Ovary (tissue), 3 donors: Measurements from ENCODE around the gene GGT6.

ENCODE experiments used
- EP300 ChIP-seq: sonication (generic); formaldehyde crosslinking; IDR thresholded peaks from one replicate; pipeline ENCODE4 v1.6.1; 2017; ENCODE audit warnings: antibody characterized with exemption
- TF ChIP-seq, protein P1 (sequence below), 3 donors: fragments of 450-650 bp in 2 of 3; fragments of 200-600 bp in 1 of 3; IDR thresholded peaks; one replicate each; pipeline versions ENCODE4 v1.5.1 to v1.8.0; 2016 to 2022; ENCODE audit warnings: antibody characterized with exemption in 3 of 3, mild to moderate bottlenecking in 1 of 3
- donor health status: DM: no; HTN: no; CAD: no.

DNA sequence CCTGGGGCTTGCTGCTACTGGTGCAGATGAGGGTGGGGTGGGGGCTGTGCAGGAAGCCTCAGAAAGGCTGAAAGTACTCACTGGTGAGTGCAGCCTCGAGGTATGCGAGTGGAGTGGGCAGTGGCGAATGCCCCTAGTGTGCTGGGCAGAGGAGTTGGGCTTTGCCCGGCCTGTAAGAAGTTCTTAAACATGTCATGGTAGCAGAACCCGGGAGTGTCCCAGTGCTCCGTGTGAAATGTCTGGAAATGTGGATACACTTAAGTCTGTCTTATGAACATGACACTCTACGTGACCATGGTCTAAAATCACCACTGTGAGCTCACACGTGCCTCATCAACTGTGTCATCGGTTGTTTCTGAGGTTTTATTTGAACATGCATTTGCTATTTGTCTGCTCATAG lies 25.7 kb upstream of the GGT6 start:
- TF ChIP-seq, protein P1, sequence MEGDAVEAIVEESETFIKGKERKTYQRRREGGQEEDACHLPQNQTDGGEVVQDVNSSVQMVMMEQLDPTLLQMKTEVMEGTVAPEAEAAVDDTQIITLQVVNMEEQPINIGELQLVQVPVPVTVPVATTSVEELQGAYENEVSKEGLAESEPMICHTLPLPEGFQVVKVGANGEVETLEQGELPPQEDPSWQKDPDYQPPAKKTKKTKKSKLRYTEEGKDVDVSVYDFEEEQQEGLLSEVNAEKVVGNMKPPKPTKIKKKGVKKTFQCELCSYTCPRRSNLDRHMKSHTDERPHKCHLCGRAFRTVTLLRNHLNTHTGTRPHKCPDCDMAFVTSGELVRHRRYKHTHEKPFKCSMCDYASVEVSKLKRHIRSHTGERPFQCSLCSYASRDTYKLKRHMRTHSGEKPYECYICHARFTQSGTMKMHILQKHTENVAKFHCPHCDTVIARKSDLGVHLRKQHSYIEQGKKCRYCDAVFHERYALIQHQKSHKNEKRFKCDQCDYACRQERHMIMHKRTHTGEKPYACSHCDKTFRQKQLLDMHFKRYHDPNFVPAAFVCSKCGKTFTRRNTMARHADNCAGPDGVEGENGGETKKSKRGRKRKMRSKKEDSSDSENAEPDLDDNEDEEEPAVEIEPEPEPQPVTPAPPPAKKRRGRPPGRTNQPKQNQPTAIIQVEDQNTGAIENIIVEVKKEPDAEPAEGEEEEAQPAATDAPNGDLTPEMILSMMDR (IDR thresholded peaks at IDR 0.05) = no peak
- TF ChIP-seq EP300 = no peak
